NCI-H526 treated with DMSO at 0.1 percent for 48 hours (cell line): Measurements from ENCODE around the gene LPP.
A peak's percentile ranks its signal among the peaks of the same experiment; 100 is the strongest.
"Not testable (repeated sequence)": the region's sequence is repeated elsewhere in the genome, so short reads cannot be mapped to it uniquely, and the experiment has no call there.

ENCODE experiments used
- DNase-seq: peaks from one replicate; lab custom pipeline; 2025; lab: John Stamatoyannopoulos, UW

Gene LPP

DNA sequence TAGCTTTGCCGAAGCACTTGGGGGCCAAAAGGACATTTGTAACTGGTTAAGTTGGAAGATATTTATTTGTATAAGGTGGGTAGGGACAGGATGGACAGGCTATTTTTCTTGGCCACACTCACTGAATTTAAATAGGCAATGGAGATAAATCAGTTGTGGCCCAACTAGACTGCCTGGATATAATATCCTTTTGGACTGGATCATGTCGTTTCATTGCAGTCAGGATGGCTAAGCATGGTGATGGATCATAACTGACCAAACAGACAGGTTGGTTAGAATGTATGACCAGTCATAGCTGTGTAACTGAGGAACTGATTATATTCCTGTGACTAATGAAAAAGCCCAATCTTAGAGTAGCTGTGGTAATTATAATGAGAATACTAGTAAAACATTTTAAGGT, 284.0 kb downstream of the LPP start:
- DNase-seq, result no peak

- no peak for DNase-seq
These were observed 285.1 kb downstream of the LPP start for GRCh38 chr3:188439080-188439479.

- no peak for DNase-seq
These were observed 286.5 kb downstream of the LPP start for GRCh38 chr3:188440340-188440972.

DNA sequence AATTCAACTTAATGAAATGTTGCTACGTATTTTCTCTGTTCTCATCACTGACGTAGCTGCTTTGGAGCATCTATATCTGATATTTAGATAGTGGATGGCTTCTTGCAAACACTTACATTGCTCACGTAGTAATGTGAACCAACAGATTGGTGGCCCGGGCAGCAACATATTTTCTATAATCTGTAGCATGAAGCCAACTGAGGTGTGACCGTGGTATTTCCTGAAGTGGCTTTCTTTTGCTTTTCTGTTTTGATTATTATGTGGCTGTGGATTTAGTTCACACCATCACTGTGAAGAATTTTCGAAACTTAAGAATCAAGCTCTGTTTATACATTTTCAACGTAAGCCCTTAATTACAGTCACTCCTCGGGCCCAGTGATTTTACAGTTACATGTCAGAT, 288.5 kb downstream of the LPP start:
- no peak for DNase-seq

GRCh38 chr3:188445175-188445574, 291.2 kb downstream of the LPP start:
- not testable (repeated sequence) for DNase-seq

- DNase-seq, result no peak
These were observed 292.1 kb downstream of the LPP start for GRCh38 chr3:188446014-188446413.

- DNase-seq, result no peak
These were observed 292.8 kb downstream of the LPP start for GRCh38 chr3:188446766-188447165.

DNA sequence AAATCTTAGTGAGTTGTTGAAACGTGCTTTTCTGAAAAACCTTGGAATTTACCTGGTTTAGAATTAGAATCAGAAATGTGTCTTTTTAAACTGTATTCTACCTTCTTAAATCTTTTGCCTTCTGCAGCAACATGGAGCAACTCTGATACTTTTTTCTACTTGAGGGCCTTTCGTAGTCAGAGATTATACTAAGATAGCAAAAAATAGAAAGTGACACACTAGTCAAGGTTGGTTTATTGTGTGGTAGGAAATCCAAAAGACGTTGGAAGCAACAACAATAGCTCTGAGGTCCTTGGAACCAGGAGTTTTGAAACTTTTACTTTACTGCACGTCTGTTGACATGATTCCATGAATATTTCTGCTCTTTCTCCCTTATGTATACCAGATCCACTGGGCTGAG, 294.9 kb downstream of the LPP start:
- no peak for DNase-seq

DNA sequence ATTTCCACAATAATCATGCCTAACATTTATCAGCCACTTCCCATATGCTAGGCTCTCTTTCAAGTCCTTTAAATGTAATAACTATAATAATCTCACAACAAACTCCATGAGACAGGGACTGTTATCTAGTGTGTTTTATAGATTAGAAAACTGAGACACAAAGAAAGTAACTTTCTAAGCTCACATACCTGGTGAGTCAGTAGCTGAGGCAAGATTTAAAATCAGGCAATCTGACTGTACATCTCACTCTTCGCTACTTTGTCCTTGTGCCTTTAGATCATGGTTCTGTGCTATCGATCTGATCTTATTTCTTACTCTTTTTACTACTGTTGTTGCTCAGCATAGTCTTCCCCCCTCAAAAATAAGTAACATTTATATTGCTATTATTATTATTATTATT, 295.5 kb downstream of the LPP start:
- no peak for DNase-seq

- DNase-seq, result no peak
These were observed 298.3 kb downstream of the LPP start for GRCh38 chr3:188452158-188452772.

GRCh38 chr3:188453431-188454384, 299.8 kb downstream of the LPP start:
- DNase-seq, result peak; percentile 74

DNA sequence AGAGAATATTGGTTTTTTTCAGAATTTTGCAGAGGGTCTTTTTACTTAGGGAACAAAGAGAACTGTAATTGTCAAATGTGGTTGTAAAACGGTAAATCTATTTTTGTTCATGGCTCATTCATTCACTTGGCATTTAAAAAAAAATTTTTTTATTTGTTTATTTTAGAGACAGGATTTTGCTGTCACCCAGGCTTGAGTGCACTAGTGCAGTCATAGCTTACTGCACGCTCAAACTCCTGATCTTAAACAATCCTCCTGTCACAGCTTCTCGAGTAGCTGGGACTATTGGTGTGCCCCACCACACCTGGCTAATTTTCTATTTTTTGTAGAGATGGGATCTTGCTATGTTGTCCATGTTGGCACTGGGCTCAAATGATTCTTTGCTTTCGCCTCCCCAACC, 301.8 kb downstream of the LPP start:
- DNase-seq, result no peak

DNA sequence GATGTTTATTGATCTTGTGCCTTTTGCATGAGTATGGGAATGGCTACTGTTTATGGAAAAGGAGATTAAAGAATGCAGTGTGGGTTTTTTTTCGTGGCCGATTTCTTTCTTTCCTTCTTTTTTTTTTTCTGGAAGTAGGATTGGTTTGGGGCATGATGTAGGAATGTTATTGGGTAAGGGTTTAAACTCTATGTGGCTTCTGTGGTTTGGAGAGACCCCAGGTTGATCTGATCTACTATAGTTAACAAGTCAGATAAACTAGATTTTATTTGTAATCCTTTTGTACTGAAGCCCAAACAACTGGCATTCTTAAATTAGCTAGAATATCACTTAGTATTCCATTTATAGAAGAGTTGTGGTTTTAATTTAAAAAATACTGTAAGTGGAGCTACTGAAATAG, 304.8 kb downstream of the LPP start:
- no peak for DNase-seq

DNA sequence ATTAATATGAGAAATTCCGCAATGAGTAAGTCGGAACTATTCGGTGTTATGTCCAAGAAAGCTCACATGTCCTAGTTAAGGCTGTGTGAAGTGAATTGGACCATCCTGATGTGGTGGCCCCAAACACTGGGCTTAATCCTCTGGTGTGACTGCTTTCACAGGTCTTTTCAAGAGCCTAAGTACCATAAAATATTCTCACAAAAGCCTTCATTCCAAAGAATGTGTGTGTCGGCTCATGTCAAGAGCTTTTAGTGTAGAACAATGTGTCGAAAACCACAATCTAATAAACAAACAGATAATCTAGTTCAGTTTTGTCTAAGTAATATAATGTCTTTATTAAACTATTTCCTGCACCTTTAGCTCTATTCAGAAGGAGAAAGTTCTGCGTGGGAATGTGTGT, 311.4 kb downstream of the LPP start:
- no peak for DNase-seq

DNA sequence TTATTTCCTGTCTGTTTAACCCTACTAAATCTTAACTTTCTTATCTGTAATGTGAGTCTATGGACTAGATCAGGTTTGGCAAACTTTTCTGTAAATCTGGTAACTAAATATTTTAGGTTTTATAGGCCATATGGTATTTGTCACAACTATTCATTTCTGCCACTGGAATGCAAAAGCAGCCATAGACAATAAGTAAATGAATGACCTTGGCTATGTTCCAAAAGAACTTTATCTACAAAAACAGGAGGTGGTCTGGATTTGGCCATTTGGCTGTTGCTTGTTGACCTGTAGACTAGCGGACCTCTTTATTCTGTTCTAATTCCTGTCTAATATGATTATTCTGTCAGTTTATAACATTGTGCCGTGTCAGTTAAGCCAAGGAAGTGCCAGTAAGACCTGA, 314.2 kb downstream of the LPP start:
- DNase-seq, result no peak

DNA sequence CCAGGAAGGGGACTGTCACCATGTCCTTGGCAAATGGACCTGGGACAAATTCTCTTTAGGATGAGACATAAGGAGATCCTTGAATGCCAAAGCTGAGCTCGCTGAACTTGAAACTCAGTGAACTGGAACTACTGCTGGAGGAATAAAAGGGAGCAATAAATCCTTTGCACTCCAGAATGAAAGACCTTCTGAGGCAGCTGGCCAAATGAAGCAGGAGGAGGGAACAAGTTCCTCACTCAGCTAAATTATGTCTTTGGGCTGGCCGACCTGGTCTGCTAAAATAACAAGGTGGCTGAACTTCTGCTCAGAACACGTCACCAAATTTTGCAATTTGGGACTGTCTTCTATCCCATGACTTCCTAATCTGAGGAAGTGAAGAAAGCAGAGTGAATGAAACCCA, 314.7 kb downstream of the LPP start:
- no peak for DNase-seq

DNA sequence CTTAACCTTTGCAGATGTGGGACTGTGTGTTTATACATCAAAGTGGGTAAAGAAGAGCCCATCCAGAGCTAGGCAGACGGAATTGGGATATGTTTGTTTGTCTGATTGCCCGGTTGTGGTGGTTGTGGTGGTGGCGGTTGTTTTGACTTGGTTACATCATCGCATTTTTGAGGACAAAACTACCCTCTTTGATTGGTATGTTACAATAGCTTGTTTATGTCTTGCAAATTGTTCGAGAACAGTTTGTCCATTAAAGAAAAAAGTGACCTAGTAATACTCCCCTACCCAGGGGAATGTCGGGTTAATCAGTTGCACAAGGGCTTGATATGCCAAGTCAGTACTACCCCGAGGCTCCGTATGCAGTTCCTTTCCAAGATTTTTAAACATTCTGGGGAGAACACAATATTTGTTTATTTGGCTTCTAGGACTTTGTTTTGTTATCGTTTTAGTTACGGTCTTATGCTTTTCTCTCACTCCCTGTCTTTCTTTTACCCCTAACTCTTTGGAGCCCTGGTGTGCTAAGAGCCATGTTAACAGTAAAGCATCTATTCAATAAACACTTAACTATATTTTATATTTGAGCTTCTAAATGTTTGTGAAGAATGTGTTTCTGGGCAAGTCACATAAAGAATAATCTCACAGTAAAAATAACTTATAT, 315.4 kb downstream of the LPP start:
- no peak for DNase-seq

DNA sequence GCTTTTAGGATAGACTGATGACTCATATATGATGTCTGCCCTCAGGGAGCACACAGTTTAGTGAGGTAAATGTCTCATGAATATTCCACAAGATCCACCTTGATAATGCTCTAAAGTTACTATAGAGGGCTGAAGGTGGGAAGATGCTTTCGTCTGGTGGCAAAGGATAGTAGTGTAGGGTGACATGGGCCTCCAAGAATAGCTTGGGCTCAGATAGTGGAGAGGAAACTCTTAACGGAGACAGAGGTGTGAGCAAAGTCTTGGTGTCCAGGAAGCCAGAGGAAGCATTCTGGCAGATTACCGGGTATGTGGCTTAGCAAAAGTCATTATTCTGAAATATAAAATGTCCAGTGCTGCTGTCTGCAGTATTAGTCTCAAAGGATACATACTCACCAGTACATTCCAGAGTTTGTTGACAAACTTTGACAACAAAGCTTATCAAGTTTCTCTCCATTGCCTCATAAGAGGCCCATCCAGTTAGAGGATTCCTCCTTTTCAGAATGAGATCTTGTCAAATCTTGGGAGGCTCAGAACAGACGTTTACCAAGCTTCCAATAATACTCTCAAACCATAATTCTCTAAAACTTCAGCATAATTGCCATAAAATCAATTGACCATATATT, 316.7 kb downstream of the LPP start:
- DNase-seq, result no peak

DNA sequence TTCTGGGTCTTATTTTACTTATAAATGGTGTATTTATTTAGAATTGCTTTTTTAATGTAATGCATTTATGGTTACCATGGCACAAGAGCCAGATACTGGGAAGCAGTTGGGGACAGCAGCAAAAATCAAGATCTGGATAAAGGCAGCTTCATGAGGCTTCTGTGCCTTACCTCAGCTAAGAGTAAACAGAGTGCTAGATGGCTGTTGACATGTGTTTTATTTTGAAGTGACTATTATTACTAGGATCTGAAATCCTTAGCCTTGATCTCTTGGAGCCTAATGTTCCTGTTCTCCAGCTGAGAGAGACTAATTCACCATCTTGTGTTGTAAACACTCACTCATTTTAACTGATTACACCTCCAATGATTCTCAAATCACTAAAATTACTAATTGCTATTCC, 317.8 kb downstream of the LPP start:
- DNase-seq, result no peak

GRCh38 chr3:188472336-188472735, 318.4 kb downstream of the LPP start:
- DNase-seq, result no peak

DNA sequence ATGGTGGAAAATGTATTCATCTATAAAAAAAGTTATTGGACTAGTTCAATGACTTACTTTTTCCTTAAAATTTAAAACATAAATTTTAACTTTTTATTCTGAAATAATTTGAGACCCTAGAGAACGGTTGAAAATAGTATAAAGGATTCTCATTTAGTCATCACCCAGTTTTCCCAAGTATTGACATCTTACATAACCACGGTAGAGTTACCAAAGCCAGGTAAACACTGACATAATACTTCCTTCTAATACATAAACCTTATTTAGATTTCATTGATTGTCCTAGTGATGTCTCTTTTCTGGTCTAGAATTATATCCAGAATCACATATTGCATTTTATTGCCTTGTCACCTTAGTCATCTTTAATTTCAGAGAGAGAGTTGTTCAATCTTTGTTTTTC, 319.1 kb downstream of the LPP start:
- no peak for DNase-seq
